Heart left ventricle (tissue), 13 donors: ENCODE data around the gene PARVG.

ENCODE experiments used
- CTCF ChIP-seq, 12 donors: fragments of 200-600 bp; sonication (generic) in 4 of 12; IDR thresholded peaks; one replicate each; pipeline versions ENCODE4 v1.5.0 to v1.8.0; 2018 to 2022; ENCODE audit warnings: antibody characterized with exemption in 12 of 12, mild to moderate bottlenecking in 5 of 12
- POLR2A ChIP-seq, 2 donors: fragments of 450-650 bp; IDR thresholded peaks; one replicate each; pipeline ENCODE4 v1.6.1; 2017; ENCODE audit warnings: antibody characterized with exemption in 2 of 2, mild to moderate bottlenecking in 2 of 2, moderate library complexity in 2 of 2
- donor health status: ischemic (EF 13 %, LVEDD 7.1; RV severe dilation, severe dysfunction).
- donor health status: DM: no; HTN: yes; CAD: no.
- donor health status: DM: no; HTN: no; CAD: no.
- donor health status: ischemic (EF 25% LVEDD 6.9; RV normal size, moderate dysfunction).
- donor health status: ischemic (EF 25% LVEDD 5.7; RV mildly dilated, moderate dysfunction).
- donor health status: ischemic (EF 35%, LVEDD 5.7; RV mildly dilated, moderate dysfunction).
- donor health status: nonischemic (EF 11% LVEDD 7.7; RV severe dilation, severe dysfunction).
- donor health status: DM: yes; HTN: yes; CAD: no.
- donor health status: PGD.
- donor health status: ischemic (EF 29% LVEDD 5.4; RV normal size, mild dysfunction).
- donor health status: nonischemic (EF 23%, LVEDD 6.1; RV moderate dilation, normal function).

GRCh38 chr22:44211946-44212930 is 31.5 kb downstream of the PARVG start:
- TF ChIP-seq CTCF (IDR thresholded peaks at IDR 0.05) (no peak), POLR2A (IDR thresholded peaks at IDR 0.05) (no peak)
